ENCODE measurements around the gene POLDIP2.
A peak's percentile ranks its signal among the peaks of the same experiment; 100 is the strongest.

The POLDIP2 gene

GRCh38 chr17:28357061-28357900 is at the start of gene POLDIP2:
Gene POLDIP2, minus strand, starts transcription at chr17:28357527. Its CDS starts 79 bp downstream, at chr17:28357448.
- peak; percentile 97 for DNase-seq (ENCODE audit: low spot score)

- no peak for DNase-seq (ENCODE audit: low spot score)
Observed at GRCh38 chr17:28406473-28406814, 49.1 kb upstream of the POLDIP2 start.

GRCh38 chr17:28405632-28406472 is 48.5 kb upstream of the POLDIP2 start, which contains the start of gene SLC46A1:
Gene SLC46A1, minus strand, starts transcription at chr17:28406212. Its CDS starts 98 bp downstream, at chr17:28406114.
- peak; percentile 46 for DNase-seq (ENCODE audit: low spot score)

- DNase-seq (ENCODE audit: low spot score) = no peak
Observed at GRCh38 chr17:28404812-28405570, 47.7 kb upstream of the POLDIP2 start.

GRCh38 chr17:28404461-28404811 is 47.1 kb upstream of the POLDIP2 start:
- DNase-seq (ENCODE audit: low spot score) = no peak

GRCh38 chr17:28404007-28404406 is 46.7 kb upstream of the POLDIP2 start:
- DNase-seq (ENCODE audit: low spot score) = no peak

GRCh38 chr17:28402844-28403243 is 45.5 kb upstream of the POLDIP2 start:
- no peak for DNase-seq (ENCODE audit: low spot score)

GRCh38 chr17:28402224-28402630 is 44.9 kb upstream of the POLDIP2 start:
- no peak for DNase-seq (ENCODE audit: low spot score)

- no peak for DNase-seq (ENCODE audit: low spot score)
Observed at GRCh38 chr17:28399808-28400207, 42.5 kb upstream of the POLDIP2 start.

- no peak for DNase-seq (ENCODE audit: low spot score)
Observed at GRCh38 chr17:28398280-28398981, 41.1 kb upstream of the POLDIP2 start.

GRCh38 chr17:28397687-28398279 is 40.5 kb upstream of the POLDIP2 start:
- no peak for DNase-seq (ENCODE audit: low spot score)

- DNase-seq (ENCODE audit: low spot score) = no peak
Observed at GRCh38 chr17:28397275-28397674, 39.9 kb upstream of the POLDIP2 start.

- DNase-seq (ENCODE audit: low spot score) = no peak
Observed at GRCh38 chr17:28396635-28397239, 39.4 kb upstream of the POLDIP2 start.

- no peak for DNase-seq (ENCODE audit: low spot score)
Observed at GRCh38 chr17:28395968-28396367, 38.6 kb upstream of the POLDIP2 start.

GRCh38 chr17:28395426-28395825 is 38.1 kb upstream of the POLDIP2 start:
- no peak for DNase-seq (ENCODE audit: low spot score)

GRCh38 chr17:28394337-28395116 is 37.2 kb upstream of the POLDIP2 start:
- DNase-seq (ENCODE audit: low spot score) = no peak

- no peak for DNase-seq (ENCODE audit: low spot score)
Observed at GRCh38 chr17:28392491-28392890, 35.2 kb upstream of the POLDIP2 start.

GRCh38 chr17:28391401-28391800 is 34.1 kb upstream of the POLDIP2 start:
- DNase-seq (ENCODE audit: low spot score) = no peak

- DNase-seq (ENCODE audit: low spot score) = no peak
Observed at GRCh38 chr17:28390984-28391383, 33.7 kb upstream of the POLDIP2 start.

- DNase-seq (ENCODE audit: low spot score) = no peak
Observed at GRCh38 chr17:28390563-28390962, 33.2 kb upstream of the POLDIP2 start.

Data from activated CD4-positive, alpha-beta T cell treated with anti-CD3 and anti-CD28 coated beads, Interleukin-2, Interleukin-4, amounts not matched to agents 100 ng/mL and 50 ng/mL, durations not matched to agents 16 hours and 8 hours (primary cell).